ENCODE measurements around the gene RTF1. TPM values are rescaled to one million over a fixed set of nuclear protein-coding genes. Genes with fewer than 3 reads are reported as not detected.

Gene RTF1
- total RNA-seq, 1 experiment from 2014 or later: 49.5 TPM

- Histone ChIP-seq H3K9ac (ENCODE audit: extremely low read depth, insufficient read length, low read length) (no peak overlapping the region), H3T11ph (ENCODE audit: low read length) (no peak overlapping the region), H2BK20ac (ENCODE audit: low read depth, low read length, poor library complexity, severe bottlenecking) (no peak overlapping the region), H4K20me1 (ENCODE audit: control insufficient read depth, insufficient read depth, insufficient read length) (no peaks in the 10 kb centered on the region), H3K4me2 (ENCODE audit: insufficient read depth, insufficient read length, low read length) (no peak overlapping the region), H3K18ac (ENCODE audit: insufficient read length, low read depth, low read length) (no peak overlapping the region), H3K23me2 (ENCODE audit: insufficient read length, low read depth, low read length, poor library complexity, severe bottlenecking) (no peaks in the 10 kb centered on the region), H2AFZ (ENCODE audit: low read length) (no peak overlapping the region), H2BK15ac (ENCODE audit: low read depth, low read length) (no peak overlapping the region), H3K79me2 (ENCODE audit: insufficient read depth, low read length) (no peaks in the 10 kb centered on the region), H4K5ac (ENCODE audit: insufficient read length, low read depth, low read length) (no peak overlapping the region), H3K23ac (ENCODE audit: insufficient read length, low read depth, low read length) (no peak overlapping the region), H3K4me1 (ENCODE audit: insufficient read depth, low read length) (no peaks in the 10 kb centered on the region), H4K8ac (replicated peaks; ENCODE audit: insufficient read length, low read depth, low read length) (no peak overlapping the region), H3K14ac (ENCODE audit: insufficient read depth, low read length) (no peak overlapping the region), H3K9me3 (ENCODE audit: control insufficient read depth, low read depth, low read length) (no peaks in the 10 kb centered on the region), H3K27me3 (ENCODE audit: insufficient read depth, low read length) (no peaks in the 10 kb centered on the region), H4K91ac (ENCODE audit: insufficient read length, low read depth, low read length) (no peak overlapping the region), H2BK12ac (ENCODE audit: insufficient read length, low read depth, low read length) (no peak overlapping the region), H3K79me1 (ENCODE audit: insufficient read depth, low read depth, low read length, poor library complexity, severe bottlenecking) (no peaks in the 10 kb centered on the region), H2AK5ac (ENCODE audit: insufficient read length, low read length) (no peak overlapping the region), H3K56ac (ENCODE audit: insufficient read length, low read depth, low read length) (no peak overlapping the region), H3K4ac (ENCODE audit: low read depth, low read length) (no peak overlapping the region), H2BK120ac (ENCODE audit: low read depth, low read length, poor library complexity, severe bottlenecking) (no peak overlapping the region), H3K27ac (ENCODE audit: insufficient read length, low read depth, low read length) (no peak overlapping the region), H2BK5ac (ENCODE audit: insufficient read length, low read length) (no peak overlapping the region)
- Mint-ChIP-seq H3K4me3 (no peak overlapping the region), H3K4me1 (no peaks in the 10 kb centered on the region), H3K27me3 (ENCODE audit: low read depth) (no peaks in the 10 kb centered on the region), H3K36me3 (ENCODE audit: insufficient read depth in 1 of 3, low read depth in 3 of 3) (peaks cover 9 to 31% (median 23%) of the 10 kb centered on the region in 3 experiments; a peak in 6 of 7 replicates), H3K27ac (no peak overlapping the region; a peak in 1 of 7 replicates), H3K9me3 (no peaks in the 10 kb centered on the region)
- DNase-seq: no peak
- no CpG with 5 or more reads among the region's 2 CpGs for WGBS (ENCODE audit: extremely low coverage, insufficient read length, low lambda C conversion rate)
- no peak for TF ChIP-seq CTCF (conservative IDR thresholded peaks at IDR 0.05)
These were observed 24.2 kb upstream of the RTF1 start for GRCh38 chr15:41392659-41393058.
